NOMO-1 (cell line): ENCODE data around the gene SLC29A1.

Source experiments
- DNase-seq, 2 experiments: peaks; one replicate each; lab custom pipeline; 2025; ENCODE audit not compliant: unreplicated experiment in 2 of 2; lab: John Stamatoyannopoulos, UW

Gene SLC29A1

DNA sequence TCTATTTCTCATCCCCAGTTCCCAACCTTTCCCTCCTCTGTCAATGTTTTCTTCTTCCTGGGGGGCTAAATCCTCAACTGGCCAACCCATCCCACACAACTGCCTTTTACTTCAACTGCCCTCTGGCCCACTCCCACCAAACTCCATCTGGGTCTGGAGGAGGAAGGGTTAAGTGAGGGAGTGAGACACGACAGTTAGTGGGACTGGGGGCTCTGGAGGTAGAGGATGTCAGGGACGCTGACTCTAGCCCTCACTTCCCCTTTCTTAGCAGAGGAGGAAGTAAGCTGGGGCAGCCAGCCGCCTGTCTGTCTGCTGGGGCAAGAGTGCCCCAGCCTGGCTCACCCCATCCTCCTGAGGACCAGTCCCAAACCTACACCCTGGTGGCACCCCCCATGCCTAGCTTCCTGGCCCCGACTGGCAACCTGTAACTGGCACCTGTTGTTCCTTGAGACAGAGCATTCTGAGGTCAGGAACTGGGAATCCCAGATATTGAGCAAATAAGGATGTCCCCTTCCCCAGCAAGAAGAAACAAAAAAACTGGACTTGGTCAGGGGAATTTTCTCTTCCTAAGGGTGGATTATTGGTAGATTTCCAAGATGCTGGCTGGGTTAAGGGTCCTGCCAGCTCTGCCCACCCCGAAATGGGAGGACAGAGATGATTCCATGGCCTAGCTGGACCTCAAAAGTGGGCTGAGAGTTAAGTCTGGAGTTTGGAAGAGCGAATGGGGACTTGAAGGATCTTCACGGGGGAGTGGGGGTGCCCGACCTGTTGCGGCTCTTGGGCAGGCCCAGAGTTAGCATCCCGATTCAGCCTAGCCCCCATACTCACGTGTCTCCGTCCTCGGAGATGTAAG is 41.0 kb downstream of the SLC29A1 start:
- peak; percentile 87 to 91 for DNase-seq

DNA sequence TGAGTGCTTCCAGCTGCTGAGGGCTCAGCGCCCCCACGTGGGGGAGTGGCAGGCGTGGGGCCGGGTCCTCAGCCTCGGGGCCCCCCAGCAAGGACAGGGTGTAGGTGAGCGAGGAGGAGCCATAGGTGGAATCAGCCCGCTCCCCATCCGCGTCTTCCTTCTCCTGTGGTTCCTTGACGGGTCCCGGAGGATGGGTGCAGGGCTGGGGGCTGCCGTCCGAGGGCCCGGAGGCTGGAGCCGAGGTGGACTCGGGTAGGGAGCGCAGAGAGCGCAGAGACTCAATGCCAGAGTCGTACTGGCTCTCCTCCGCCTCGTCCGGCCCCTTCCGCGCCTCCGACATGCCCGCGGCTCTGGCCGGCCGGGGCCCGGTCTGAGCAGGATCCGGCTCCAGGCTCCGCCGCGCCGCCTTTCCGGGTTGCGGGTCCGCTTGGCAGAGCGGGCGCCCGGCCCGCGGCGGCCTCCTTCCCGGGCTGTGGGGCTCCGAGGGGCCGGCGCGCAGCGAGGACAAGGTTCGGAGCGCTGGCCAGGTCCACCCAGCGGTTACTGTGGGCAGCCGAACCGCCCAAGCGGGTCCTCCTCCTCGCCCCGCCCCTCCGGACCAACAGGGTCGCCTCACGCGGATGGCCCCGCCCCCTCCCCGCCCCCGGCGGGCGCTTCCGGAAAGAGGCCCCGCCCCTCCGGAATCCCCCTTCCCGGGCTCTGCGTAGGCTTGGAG is 41.8 kb downstream of the SLC29A1 start, which contains the start of gene NFKBIE:
Gene NFKBIE, minus strand, starts transcription at position 545 of the 715 bp plus-strand sequence. Its CDS starts 205 bp downstream, at position 340.
- peak; percentile 56 to 73 for DNase-seq

DNA sequence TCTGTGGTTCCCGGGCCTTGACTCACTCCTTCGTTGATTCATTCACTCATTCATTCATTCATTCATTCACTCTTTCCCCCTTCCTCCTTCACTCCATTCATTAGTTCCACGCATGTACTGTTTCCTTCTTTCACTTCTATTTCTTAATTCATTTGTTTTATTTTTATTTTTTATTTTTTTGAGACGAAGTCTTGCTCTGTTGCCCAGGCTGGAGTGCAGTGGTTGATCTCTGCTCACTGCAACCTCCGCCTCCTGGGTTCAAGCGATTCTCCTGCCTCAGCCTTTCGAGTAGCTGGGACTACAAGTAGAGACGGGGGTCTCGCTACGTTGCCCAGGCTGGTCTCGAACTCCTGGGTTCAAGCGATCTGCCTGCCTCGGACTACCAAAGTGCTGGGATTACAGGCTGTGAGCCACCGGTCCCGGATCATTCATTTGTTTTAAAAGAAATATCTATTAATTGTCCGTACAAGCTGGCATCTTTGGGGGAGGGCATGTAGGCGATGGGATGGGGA is 42.4 kb downstream of the SLC29A1 start:
- no peak for DNase-seq

DNA sequence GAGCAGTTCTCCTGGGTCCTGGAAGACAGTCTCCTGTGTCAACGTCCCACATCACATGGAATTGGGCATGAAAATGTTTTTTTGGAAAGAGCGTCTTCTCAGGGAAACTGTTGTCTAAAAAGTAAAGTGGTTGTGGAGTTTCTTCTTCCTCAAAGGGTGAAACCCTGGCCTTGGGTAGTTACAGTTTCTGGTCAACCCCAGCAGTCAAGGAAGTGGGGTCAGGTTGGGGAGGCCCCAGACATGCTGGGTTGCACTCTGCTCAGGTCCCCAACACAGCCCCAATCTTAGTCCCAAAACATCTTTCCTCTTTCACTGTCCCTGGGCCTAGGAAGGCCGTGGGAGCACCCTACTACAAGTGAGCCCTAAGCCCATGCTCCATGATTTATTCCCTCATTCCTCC is 43.0 kb downstream of the SLC29A1 start:
- DNase-seq: no peak

DNA sequence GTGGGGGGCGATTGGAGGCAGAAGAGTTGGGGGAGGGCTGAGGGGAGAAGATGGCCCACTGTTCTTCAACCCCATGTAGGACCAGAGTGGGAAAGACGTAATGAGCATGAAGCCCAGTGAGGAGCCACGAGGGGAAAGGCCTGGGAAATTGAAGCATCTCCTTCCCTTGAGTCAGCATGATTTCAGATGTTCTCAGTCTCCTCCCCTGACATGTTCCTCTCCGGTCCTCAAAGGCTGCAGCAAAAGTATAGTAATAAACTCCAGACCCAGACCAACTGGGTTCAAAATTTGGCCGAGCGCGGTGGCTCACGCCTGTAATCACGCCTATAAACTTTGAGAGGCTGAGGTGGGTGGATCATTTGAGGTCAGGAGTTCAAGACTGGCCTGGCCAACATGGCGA is 43.9 kb downstream of the SLC29A1 start:
- no peak for DNase-seq

DNA sequence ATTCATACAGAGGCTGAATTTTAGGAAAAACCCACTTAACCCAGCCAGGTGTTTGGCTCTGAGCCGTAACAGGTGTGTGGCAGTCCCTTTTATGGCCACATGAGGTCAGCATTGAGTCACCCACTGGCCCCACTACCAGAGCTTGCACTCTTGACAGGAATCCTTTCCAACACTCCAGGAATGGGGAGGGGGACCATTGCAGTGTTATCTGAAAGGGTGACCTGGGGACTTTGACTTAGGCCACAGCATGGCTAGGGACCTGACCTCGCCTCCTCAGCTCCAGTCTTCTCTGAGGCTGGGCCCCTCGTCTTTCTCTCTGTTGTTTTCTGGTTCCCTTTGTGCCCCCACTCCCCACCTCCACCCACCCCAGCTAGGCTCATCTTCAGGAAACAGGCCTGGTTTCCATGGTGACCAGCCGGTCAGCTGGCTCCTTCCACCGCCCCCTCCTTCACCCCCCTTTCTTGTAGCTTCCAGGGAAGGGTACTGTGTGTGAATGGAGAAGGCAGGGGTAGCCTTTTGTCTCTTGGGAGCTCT is 44.8 kb downstream of the SLC29A1 start:
- peak; percentile 18 to 22 for DNase-seq

DNA sequence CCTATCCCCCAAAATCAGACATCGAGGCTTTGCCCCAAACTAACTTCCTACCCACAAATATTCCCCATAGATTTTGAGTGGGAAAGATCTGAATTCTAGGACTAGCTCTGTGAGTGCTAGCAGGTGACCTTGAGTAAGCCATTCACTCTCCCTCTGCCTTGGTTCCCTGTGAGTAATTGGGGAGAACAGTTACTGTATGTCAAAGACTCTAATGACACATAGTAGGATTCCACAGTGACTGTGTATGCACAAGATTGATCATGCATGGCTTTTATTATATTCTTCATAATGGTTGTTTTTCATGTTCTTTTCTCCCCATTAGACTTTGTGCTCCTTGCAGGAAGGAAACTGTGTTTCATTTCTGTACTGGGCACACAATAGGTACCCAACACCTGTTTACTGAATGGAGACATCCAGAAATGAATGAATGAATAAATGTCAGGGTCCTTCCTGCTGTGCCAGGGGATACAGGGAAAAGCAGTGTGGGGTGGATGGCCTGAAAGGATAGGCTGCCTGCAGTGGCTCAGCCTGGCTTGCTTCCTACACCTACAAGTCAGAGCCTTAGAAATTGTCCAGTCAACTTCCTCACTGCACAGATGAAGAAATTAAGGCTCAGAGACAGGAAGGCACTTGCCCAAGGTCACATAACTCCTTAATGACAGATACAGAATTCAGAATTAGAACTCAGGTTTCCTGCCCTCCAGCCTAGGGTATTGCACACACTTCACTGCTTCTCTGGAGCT is 46.0 kb downstream of the SLC29A1 start:
- DNase-seq: peak in 1 of 2 experiments; percentile 49

DNA sequence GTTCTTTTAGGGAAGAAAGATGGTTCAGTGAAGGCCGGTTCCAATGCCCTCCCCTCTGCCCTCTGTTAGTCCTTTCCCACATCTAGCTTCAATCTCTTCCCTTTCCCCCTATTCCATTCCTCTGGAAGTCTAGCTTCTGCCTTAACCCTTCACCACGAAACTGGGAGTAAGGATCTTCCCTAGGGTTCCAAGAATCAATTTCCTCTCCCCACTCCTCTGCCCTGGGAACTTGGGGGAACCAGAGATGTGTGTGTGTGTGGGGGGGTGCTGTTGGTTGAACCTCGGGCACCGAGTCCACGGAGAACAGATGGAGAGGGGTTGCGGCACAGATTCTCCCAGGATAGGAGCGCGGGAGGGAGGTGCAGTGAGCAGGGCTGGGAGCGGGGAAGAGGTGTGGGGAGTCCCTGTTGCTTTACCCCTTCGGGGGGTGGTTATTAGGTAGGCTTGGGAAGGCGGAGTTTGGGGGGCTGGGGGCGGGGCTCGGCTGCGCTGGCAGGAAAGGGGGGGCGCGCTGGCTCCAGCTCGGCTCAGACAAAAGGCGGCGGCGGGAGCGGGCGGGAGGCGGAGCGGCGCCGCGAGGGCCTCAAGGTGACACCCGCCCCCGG is 46.6 kb downstream of the SLC29A1 start, which contains the start of gene TMEM151B:
Gene TMEM151B, plus strand, starts transcription at position 530 of the 605 bp plus-strand sequence. CDS start 293 bp downstream, outside the sequence.
- no peak for DNase-seq

DNA sequence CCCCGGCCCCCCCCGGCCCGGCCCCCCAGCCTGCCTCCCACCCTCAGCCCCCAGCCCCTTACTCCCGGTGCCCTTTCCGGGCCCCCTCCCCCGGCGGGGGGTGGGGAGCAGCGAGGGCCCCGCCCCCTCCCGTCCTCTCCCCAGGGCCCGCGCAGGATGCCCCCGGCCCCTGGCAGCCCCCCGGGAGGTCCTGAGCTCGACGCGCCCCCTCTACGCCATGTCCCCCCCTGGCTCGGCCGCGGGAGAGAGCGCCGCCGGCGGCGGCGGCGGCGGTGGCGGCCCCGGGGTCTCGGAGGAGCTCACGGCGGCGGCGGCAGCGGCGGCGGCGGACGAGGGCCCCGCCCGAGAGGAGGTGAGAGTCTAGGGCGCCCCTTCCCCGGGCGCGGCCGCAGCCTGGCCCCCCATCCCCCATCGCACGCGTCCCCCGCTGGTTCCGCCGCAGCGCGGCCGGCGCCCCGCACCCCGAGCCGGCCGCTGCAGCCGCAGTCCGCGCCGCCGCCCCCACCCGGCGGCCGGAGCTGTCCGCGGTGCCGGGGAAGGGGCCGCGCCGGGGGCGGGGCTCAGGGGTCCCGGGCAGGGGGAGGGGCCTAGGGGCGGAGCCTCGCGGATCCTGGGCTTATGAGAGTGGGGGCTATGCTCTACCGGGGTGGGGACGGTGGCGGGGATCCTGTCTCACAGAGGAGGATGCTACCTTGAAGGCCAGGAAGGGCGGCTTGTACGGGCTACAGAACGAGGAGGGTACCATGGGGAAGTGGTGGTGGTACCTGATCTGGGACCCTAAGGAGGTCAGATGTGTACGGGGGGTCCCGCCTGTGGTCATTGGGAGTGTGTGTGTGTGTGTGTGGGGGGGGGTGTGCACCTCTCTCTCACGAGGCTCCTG is 47.4 kb downstream of the SLC29A1 start:
- DNase-seq: no peak

DNA sequence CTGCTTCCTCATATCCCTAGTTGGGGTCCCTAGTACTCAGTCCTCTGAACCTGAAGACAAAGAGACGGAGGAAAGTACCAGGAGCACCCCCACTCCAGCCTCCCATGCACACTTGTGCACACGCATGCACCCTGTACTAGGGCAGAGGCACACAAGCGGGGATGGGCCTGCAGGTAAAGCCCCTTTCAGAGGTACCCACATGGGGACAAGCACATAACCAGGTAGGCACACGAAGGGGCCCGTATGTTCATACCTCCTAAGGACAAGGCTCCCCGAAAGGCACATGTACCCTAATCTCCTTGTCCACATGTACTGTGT is 48.0 kb downstream of the SLC29A1 start:
- no peak for DNase-seq

DNA sequence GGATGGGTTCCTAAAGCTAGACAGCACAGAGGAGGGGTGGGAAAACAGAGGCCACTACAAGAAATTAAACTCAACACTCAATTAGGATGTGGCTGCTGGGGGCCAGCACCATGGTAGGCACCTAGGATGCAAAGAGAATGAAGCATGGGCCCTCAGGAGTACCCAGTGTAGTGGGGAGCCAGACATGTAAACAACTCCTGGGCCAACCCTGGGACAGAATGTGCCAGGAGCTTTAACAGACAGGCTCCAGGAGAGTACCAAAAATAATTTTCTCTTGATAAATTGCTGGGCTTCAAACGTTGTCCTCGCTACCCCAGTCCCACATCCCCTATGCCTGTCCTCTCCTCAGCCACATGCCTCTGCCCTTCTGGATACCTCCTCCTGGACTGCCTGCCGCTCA is 48.5 kb downstream of the SLC29A1 start:
- DNase-seq: no peak

DNA sequence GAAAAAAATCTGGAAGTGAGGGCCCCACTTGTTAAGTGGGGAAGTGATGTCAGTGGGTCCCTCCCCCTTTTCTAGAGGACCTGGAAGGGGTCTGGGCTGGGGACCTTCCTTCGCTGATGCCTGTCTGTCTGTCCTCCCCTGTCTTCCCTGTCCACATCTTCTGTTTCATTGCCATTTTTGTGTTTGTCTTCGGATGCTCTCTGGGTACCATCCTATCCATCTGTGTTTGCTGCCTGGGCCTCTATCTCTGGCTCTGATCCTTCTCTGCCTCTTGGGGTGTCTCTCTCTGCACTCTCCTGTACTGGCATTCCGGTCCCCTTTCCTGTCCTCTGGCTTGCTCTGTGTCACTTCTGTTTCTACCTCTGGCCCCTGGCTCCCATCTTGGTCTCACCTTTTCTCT is 49.1 kb downstream of the SLC29A1 start:
- no peak for DNase-seq

DNA sequence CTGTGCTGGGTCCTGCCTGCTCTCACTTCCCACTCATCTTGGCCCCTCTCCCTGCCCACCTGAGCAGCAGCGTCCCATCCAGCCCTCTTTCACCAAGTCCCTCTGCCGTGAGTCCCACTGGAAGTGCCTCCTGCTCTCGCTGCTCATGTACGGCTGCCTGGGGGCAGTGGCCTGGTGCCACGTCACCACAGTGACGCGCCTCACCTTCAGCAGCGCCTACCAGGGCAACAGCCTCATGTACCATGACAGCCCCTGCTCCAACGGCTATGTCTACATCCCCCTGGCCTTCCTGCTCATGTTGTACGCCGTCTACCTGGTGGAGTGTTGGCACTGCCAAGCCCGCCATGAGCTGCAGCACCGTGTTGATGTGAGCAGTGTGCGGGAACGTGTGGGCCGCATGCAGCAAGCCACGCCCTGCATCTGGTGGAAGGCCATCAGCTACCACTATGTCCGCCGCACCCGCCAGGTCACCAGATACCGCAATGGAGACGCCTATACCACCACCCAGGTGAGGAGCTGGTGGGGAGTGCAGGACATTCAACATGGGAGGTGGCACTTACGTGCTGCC is 49.7 kb downstream of the SLC29A1 start:
- no peak for DNase-seq

DNA sequence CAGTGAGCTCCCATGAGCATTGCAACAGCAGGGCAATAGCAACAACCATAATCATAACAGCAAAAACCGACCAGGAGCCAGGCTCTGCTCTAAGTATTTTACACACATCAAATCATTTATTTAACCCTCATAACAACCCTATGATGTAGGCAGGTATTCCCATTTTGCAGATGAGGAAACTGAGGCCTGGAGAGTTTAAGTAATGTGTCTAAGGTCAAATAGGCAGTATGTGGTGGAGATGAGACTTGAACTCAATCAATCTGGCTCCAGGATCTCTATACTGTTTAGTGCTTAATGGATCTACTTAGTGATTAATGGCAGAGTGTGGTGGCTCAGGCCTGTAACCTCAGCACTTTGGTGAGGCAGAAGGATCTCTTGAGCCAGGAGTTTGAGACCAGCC is 50.2 kb downstream of the SLC29A1 start:
- DNase-seq: no peak

DNA sequence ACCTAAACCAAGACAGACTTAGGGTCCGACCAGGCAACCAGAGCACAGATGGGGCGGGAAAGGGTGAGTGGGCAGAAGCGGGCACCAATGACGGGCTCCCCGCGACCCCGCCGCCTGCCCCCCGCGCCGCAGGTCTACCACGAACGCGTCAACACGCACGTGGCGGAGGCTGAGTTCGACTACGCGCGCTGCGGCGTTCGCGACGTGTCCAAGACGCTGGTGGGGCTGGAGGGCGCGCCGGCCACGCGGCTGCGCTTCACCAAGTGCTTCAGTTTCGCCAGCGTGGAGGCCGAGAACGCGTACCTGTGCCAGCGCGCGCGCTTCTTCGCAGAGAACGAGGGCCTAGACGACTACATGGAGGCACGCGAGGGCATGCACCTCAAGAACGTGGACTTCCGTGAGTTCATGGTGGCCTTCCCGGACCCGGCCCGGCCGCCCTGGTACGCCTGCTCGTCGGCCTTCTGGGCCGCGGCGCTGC is 51.9 kb downstream of the SLC29A1 start:
- no peak for DNase-seq

DNA sequence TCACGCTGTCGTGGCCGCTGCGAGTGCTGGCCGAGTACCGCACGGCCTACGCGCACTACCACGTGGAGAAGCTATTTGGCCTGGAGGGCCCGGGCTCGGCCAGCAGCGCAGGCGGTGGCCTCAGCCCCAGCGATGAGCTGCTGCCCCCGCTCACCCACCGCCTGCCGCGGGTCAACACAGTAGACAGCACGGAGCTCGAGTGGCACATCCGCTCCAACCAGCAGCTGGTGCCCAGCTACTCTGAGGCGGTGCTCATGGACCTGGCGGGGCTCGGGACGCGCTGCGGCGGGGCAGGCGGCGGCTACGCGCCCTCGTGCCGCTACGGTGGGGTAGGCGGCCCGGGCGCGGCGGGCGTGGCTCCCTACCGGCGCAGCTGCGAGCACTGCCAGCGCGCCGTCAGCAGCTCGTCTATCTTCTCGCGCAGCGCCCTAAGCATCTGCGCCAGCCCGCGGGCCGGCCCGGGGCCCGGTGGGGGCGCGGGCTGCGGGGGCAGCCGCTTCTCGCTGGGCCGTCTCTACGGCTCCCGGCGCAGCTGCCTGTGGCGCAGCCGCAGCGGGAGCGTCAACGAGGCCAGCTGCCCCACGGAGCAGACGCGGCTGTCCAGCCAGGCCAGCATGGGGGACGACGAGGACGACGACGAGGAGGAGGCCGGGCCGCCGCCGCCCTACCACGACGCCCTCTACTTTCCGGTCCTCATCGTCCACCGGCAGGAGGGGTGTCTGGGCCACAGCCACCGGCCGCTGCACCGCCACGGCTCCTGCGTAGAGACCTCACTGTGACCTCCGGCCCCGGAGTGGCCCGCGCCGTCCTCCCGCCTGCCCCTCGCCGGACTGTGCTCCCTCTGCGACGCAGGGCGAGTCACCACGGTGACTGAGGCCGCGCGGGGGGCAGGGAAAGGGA is 52.6 kb downstream of the SLC29A1 start:
- no peak for DNase-seq

DNA sequence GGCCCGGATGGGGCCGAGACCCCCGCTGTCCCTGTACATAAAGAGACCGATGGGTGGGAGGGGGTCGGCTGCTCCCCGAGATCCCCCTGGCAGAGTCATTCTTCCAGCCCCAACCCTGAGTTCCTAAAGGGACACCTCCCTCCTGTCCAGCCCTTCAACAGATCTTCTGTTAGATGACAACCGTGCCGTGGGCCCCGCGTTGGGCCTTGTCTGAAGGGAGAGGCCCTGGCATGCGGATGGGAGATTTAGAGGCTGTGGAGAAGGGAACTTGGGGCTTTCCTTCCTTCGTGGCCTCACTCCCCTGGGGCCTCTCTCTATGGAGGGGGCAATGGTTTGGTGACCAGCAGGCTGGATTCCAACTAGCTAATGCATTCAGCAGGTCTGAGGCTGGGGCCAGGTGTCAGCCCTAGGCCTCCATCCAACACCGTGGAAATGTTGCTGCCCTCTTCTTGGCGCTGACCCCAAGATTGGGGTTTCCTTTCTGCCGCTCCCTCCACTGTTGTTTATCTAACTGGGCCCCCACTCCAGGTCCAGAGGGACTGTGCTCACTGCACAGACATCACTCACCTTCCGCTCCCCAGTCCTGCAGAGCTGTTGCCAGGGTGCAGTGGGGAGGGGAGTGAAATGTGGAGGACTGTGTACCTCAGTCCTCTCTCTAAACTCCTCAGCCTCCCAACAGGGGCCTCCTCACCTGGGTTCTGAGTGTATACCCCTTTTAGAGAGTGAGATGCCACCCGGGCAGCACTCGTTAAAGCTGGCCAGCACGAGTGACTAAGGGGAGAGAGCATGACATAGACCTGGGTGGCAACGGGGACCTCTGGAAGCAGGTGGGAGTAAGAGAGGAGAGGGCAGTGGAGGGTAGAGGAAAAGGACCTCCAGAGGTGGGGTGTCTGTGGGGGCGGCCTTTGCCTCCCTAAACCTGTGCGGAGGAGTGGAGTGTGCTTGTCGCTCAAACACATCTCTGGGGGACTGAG is 53.6 kb downstream of the SLC29A1 start:
- no peak for DNase-seq
